ENCODE data around the gene CAMK4.

DNA sequence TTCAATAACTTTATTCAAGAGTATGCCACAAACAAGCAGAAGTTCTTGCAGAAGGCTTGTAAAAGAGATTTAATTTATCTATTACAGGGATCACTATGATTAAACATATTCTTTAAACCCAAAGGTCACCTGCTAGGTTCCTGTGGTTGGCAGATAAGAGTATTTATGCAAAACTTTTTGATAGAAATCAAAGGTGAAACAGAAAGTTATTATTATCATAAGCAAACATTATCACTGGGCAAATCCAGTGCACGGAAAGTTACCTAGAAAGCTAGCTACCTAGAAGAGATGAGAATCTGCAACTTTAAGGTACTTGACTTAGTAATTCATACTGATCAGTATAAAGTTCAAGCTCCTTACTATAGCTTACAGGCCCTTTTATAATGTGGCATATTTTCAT lies 284.9 kb downstream of the CAMK4 start:
- TF ChIP-seq POLR2AphosphoS5 (IDR thresholded peaks at IDR 0.05; ENCODE audit: low read depth) (no peak), GABPA (IDR thresholded peaks at IDR 0.05; ENCODE audit: low read depth) (no peak), SPI1 (IDR thresholded peaks at IDR 0.05; ENCODE audit: borderline replicate concordance, low read depth) (no peak)
- TF ChIP-seq, protein P1, sequence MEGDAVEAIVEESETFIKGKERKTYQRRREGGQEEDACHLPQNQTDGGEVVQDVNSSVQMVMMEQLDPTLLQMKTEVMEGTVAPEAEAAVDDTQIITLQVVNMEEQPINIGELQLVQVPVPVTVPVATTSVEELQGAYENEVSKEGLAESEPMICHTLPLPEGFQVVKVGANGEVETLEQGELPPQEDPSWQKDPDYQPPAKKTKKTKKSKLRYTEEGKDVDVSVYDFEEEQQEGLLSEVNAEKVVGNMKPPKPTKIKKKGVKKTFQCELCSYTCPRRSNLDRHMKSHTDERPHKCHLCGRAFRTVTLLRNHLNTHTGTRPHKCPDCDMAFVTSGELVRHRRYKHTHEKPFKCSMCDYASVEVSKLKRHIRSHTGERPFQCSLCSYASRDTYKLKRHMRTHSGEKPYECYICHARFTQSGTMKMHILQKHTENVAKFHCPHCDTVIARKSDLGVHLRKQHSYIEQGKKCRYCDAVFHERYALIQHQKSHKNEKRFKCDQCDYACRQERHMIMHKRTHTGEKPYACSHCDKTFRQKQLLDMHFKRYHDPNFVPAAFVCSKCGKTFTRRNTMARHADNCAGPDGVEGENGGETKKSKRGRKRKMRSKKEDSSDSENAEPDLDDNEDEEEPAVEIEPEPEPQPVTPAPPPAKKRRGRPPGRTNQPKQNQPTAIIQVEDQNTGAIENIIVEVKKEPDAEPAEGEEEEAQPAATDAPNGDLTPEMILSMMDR (IDR thresholded peaks at IDR 0.05; ENCODE audit: insufficient read depth, low read length) = no peak
- TF ChIP-seq, protein P2, sequence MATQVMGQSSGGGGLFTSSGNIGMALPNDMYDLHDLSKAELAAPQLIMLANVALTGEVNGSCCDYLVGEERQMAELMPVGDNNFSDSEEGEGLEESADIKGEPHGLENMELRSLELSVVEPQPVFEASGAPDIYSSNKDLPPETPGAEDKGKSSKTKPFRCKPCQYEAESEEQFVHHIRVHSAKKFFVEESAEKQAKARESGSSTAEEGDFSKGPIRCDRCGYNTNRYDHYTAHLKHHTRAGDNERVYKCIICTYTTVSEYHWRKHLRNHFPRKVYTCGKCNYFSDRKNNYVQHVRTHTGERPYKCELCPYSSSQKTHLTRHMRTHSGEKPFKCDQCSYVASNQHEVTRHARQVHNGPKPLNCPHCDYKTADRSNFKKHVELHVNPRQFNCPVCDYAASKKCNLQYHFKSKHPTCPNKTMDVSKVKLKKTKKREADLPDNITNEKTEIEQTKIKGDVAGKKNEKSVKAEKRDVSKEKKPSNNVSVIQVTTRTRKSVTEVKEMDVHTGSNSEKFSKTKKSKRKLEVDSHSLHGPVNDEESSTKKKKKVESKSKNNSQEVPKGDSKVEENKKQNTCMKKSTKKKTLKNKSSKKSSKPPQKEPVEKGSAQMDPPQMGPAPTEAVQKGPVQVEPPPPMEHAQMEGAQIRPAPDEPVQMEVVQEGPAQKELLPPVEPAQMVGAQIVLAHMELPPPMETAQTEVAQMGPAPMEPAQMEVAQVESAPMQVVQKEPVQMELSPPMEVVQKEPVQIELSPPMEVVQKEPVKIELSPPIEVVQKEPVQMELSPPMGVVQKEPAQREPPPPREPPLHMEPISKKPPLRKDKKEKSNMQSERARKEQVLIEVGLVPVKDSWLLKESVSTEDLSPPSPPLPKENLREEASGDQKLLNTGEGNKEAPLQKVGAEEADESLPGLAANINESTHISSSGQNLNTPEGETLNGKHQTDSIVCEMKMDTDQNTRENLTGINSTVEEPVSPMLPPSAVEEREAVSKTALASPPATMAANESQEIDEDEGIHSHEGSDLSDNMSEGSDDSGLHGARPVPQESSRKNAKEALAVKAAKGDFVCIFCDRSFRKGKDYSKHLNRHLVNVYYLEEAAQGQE (IDR thresholded peaks at IDR 0.05; ENCODE audit: insufficient replicate concordance, low read depth) = no peak

Data from HL-60 (cell line).